Measurements from ENCODE around the gene ZBTB18.

The ZBTB18 gene

GRCh38 chr1:244088161-244088560, 37.1 kb downstream of the ZBTB18 start:
- TF ChIP-seq CTCF (IDR thresholded peaks at IDR 0.05; ENCODE audit: insufficient read depth, missing control alignments): no peak
- DNase-seq (ENCODE audit: insufficient read length, low spot score): no peak
- FAIRE-seq: no peak

- DNase-seq (ENCODE audit: insufficient read length, low spot score) (no peak), FAIRE-seq (no peak)
- TF ChIP-seq CTCF (IDR thresholded peaks at IDR 0.05; ENCODE audit: insufficient read depth, missing control alignments): no peak
These were observed 38.5 kb downstream of the ZBTB18 start for GRCh38 chr1:244089561-244089960.

GRCh38 chr1:244090645-244091044, 39.6 kb downstream of the ZBTB18 start:
- DNase-seq (ENCODE audit: insufficient read length, low spot score): no peak
- TF ChIP-seq CTCF (IDR thresholded peaks at IDR 0.05; ENCODE audit: insufficient read depth, missing control alignments): no peak
- FAIRE-seq: peak; percentile 41

GRCh38 chr1:244092293-244092963, 41.3 kb downstream of the ZBTB18 start:
- FAIRE-seq (no peak), DNase-seq (ENCODE audit: insufficient read length, low spot score) (no peak)
- TF ChIP-seq CTCF (IDR thresholded peaks at IDR 0.05; ENCODE audit: insufficient read depth, missing control alignments): no peak

GRCh38 chr1:244092964-244093638, 42.0 kb downstream of the ZBTB18 start:
- FAIRE-seq: no peak
- TF ChIP-seq CTCF (IDR thresholded peaks at IDR 0.05; ENCODE audit: insufficient read depth, missing control alignments): no peak
- no peak for DNase-seq (ENCODE audit: insufficient read length, low spot score)

GRCh38 chr1:244094880-244095528, 43.9 kb downstream of the ZBTB18 start:
- DNase-seq (ENCODE audit: insufficient read length, low spot score) (no peak), FAIRE-seq (no peak)
- TF ChIP-seq CTCF (IDR thresholded peaks at IDR 0.05; ENCODE audit: insufficient read depth, missing control alignments): no peak

GRCh38 chr1:244095529-244095911, 44.4 kb downstream of the ZBTB18 start:
- DNase-seq (ENCODE audit: insufficient read length, low spot score) (no peak), FAIRE-seq (no peak)
- TF ChIP-seq CTCF (IDR thresholded peaks at IDR 0.05; ENCODE audit: insufficient read depth, missing control alignments): no peak
